OCI-LY3 (cell line): ENCODE data around the gene KAT14.
"Not testable (repeated sequence)": the region's sequence is repeated elsewhere in the genome, so short reads cannot be mapped to it uniquely, and the experiment has no call there.

Source experiments
- H2AFZ ChIP-seq: fragments of 200-600, 300-600 bp; shearing (Covaris generic); 2 replicates; pipeline ENCODE4 v1.6.0; 2014; ENCODE audit warnings: antibody characterized with exemption, low read depth, low read length
- H3K27ac ChIP-seq: fragments of 200-600, 300-600 bp; sonication (generic); 2 replicates; pipeline ENCODE4 v1.5.1; 2014; ENCODE audit warnings: mild to moderate bottlenecking, low read length, moderate library complexity, mixed read lengths
- H3K27me3 ChIP-seq: fragments of 200-600, 300-600 bp; sonication (generic); 2 replicates; pipeline ENCODE4 v1.6.1; 2014; ENCODE audit warnings: low read depth, low read length, mixed read lengths
- H3K36me3 ChIP-seq: fragments of 200-600, 300-600 bp; sonication (generic); replicated peaks from 2 replicates; pipeline ENCODE3; 2014; ENCODE audit warnings: low read depth, low read length, mixed read lengths
- H3K4me1 ChIP-seq: fragments of 300-600, 200-600 bp; sonication (generic); 2 replicates; pipeline ENCODE4 v1.6.1; 2014; ENCODE audit warnings: low read length, mixed read lengths
- H3K4me2 ChIP-seq: fragments of 200-600, 300-600 bp; sonication (generic); 2 replicates; pipeline ENCODE4 v1.6.1; 2014; ENCODE audit warnings: low read length, mixed read lengths
- H3K4me3 ChIP-seq: fragments of 300-600, 200-600 bp; sonication (generic); 2 replicates; pipeline ENCODE4 v1.5.1; 2014; ENCODE audit warnings: antibody characterized with exemption, mild to moderate bottlenecking, low read length, moderate library complexity
- H3K79me2 ChIP-seq: fragments of 300-600, 200-600 bp; shearing (Covaris generic); 2 replicates; pipeline ENCODE4 v1.6.1; 2014; ENCODE audit warnings: mild to moderate bottlenecking, low read length, mixed read lengths
- H3K9ac ChIP-seq: fragments of 300-600, 200-600 bp; shearing (Covaris generic); 2 replicates; pipeline ENCODE4 v1.6.0; 2014; ENCODE audit warnings: mild to moderate bottlenecking, low read length, moderate library complexity
- H3K9me3 ChIP-seq: fragments of 200-600, 300-600 bp; shearing (Covaris generic); 2 replicates; pipeline ENCODE4 v1.6.1; 2014; ENCODE audit warnings: low read length, mixed read lengths; ENCODE audit not compliant: insufficient read depth
- H4K20me1 ChIP-seq: fragments of 200-600, 300-600 bp; sonication (generic); 2 replicates; pipeline ENCODE4 v1.6.1; 2016; ENCODE audit warnings: low read length, mixed read lengths; ENCODE audit not compliant: insufficient read depth
- CTCF ChIP-seq: fragments of 200-600, 300-600 bp; sonication (generic); IDR thresholded peaks from 2 replicates; pipeline ENCODE4 v1.5.1; 2014; ENCODE audit warnings: antibody characterized with exemption, low read length, low read depth
- EZH2phosphoT487 ChIP-seq: fragments of 200-600 bp; shearing (Covaris generic); IDR thresholded peaks from 2 replicates; pipeline ENCODE4 v1.6.1; 2018; ENCODE audit warnings: antibody characterized with exemption, mixed run types, low read depth

KAT14 gene

GRCh38 chr20:18101125-18101810, 36.4 kb upstream of the KAT14 start:
- Histone ChIP-seq H3K9ac (no peak overlapping the region), H3K4me3 (no peak overlapping the region), H4K20me1 (no peaks in the 10 kb centered on the region), H3K9me3 (no peaks in the 10 kb centered on the region), H3K4me2 (no peak overlapping the region), H2AFZ (no peak overlapping the region), H3K27ac (no peak overlapping the region), H3K4me1 (no peaks in the 10 kb centered on the region), H3K27me3 (peaks cover 8% of the 10 kb centered on the region; the same call in 1 of the 2 replicates), H3K79me2 (no peaks in the 10 kb centered on the region), H3K36me3 (no peaks in the 10 kb centered on the region)
- no peak for TF ChIP-seq EZH2phosphoT487
- TF ChIP-seq CTCF: no peak

GRCh38 chr20:18103497-18103896, 34.2 kb upstream of the KAT14 start:
- no peak overlapping the region for H3K27ac ChIP-seq
- no peak overlapping the region for H2AFZ ChIP-seq
- no peaks in the 10 kb centered on the region for H3K9me3 ChIP-seq
- H4K20me1 ChIP-seq: no peaks in the 10 kb centered on the region
- no peaks in the 10 kb centered on the region for H3K36me3 ChIP-seq
- no peak overlapping the region for H3K4me3 ChIP-seq
- TF ChIP-seq EZH2phosphoT487 (no peak), CTCF (no peak)
- H3K9ac ChIP-seq: no peak overlapping the region
- no peaks in the 10 kb centered on the region for H3K4me1 ChIP-seq
- H3K4me2 ChIP-seq: no peak overlapping the region
- peaks cover 11% of the 10 kb centered on the region; the same call in 1 of the 2 replicates for H3K27me3 ChIP-seq
- no peaks in the 10 kb centered on the region for H3K79me2 ChIP-seq

- no peak overlapping the region for H3K4me3 ChIP-seq
- no peaks in the 10 kb centered on the region for H3K36me3 ChIP-seq
- no peaks in the 10 kb centered on the region for H3K9me3 ChIP-seq
- H3K79me2 ChIP-seq: no peaks in the 10 kb centered on the region
- H3K9ac ChIP-seq: no peak overlapping the region
- peaks cover 13% of the 10 kb centered on the region; the same call in 1 of the 2 replicates for H3K27me3 ChIP-seq
- no peak overlapping the region for H3K27ac ChIP-seq
- no peak for TF ChIP-seq CTCF
- no peak overlapping the region for H3K4me2 ChIP-seq
- H4K20me1 ChIP-seq: no peaks in the 10 kb centered on the region
- no peaks in the 10 kb centered on the region for H3K4me1 ChIP-seq
- no peak overlapping the region for H2AFZ ChIP-seq
Measured at GRCh38 chr20:18108326-18108725, 29.3 kb upstream of the KAT14 start.

GRCh38 chr20:18128574-18128973, 9.1 kb upstream of the KAT14 start:
- H3K4me3 ChIP-seq, H4K20me1 ChIP-seq, H2AFZ ChIP-seq, H3K9ac ChIP-seq, H3K27ac ChIP-seq, H3K4me2 ChIP-seq, H3K9me3 ChIP-seq, H3K27me3 ChIP-seq, H3K79me2 ChIP-seq, H3K36me3 ChIP-seq, H3K4me1 ChIP-seq: not testable (repeated sequence)
